GM19468 (cell line): ENCODE measurements around the gene ARHGEF7.

Source experiments
- ATAC-seq: cut with Tn5 transposase; IDR thresholded peaks from one replicate; pipeline ENCODE4 v1.9.1; 2021; ENCODE audit warnings: mild to moderate bottlenecking, moderate library complexity, moderate number of reproducible peaks; ENCODE audit not compliant: unreplicated experiment; ENCODE audit errors: extremely low read depth

Gene ARHGEF7

DNA sequence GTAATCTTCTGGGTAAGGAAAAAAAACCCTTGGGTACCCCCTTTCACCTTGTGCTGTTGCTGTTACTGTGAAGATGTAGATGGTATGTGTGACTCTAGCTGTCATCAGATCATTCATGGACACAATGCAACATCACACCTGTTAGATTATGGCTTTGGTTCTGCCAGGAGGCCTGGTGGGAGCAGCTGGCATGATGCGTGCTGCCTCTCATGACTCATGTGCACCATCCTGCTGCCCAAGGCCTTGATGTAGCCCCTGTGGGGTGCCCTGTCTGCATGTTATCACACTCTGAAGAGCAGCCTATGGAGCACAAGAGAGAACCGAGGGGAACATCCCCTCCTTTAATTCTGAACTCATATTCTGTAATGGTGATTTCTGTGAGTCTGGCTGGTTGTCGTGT lies 147.6 kb downstream of the ARHGEF7 start:
- no peak for ATAC-seq

DNA sequence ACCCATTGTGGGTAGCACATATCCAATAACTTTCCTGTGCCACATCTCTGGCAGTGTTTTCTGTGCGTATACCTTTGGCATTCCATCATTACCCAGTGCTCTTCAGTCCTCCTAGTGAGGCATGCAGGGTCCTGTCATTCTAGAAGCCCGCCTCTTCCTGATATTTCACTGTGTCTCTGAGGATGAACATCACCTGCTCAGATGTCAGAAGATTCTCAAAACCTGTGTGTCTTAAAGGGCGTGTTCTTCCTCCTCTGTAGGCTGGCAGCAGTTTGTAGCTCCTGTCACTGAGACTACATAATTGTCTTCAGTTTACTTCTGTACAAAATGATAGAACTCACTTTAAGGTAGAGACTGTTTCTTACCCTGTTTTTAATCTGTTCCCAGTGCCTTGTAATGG lies 148.5 kb downstream of the ARHGEF7 start:
- ATAC-seq: no peak

DNA sequence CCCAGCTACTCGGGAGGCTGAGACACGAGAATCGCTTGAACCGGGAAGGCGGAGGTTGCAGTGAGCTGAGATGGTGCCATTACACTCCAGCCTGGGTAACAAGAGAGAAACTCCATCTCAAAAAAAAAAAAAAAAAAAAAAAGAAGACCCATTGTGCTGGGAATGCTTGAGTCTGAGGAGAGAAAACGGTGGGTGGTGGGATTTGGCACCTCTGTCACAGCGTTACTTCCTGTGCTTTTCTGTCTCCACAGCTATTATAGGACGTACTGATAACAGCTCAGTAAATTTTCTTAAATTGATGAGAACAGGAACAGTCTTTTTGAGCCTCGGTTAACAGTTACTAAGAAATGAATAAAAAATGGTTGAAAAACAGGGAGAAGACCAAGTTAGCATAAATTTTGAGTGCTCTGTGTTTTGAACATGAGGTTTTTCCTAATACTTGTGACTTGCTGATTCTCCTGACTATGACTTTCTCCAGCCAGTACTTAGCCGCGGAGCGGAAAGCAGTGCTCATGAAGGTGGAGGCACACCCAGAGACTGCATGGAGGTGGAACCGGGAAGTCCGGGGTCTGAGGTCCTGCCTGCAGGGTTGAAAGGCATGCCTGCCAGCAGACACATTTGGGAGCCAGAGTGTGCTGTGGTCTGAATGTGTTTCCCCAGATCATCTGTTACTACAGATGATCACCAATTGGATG lies 150.0 kb downstream of the ARHGEF7 start:
- ATAC-seq: no peak

DNA sequence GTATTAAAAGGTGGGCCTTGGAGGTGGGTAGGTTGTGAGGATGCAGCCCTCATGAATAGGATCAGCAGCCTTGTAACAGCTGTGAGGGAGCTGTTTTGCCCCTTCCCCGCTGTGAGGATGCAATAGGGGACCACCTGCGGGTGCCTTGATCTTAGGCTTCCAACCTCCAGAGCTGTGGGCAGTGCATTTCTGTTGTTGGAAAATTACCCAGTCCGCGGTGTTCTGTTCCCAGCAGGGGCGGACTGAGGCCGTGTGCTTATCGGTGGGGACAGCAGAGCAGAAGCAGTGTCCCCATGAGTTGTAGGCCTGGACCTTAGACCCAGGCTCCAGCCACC lies 150.6 kb downstream of the ARHGEF7 start:
- no peak for ATAC-seq

DNA sequence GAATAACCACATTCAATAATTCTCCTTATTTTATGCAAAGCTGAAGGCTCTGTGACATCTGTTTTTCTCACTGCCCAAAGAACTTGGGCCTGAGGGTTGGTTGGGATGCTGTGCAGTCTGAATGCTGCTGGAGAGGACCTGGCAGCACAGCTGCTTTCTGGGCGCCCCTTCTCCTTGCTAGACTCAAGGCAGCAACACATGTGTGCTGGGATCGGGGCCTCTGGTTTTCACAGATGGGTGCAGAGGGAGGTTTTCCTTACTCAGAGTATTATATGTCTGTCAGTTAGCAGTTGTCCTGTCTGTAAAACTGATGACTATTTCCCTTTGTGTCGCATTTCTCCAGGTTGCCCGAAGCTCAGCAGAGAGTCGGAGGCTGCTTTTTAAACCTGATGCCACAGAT lies 152.1 kb downstream of the ARHGEF7 start:
- no peak for ATAC-seq

DNA sequence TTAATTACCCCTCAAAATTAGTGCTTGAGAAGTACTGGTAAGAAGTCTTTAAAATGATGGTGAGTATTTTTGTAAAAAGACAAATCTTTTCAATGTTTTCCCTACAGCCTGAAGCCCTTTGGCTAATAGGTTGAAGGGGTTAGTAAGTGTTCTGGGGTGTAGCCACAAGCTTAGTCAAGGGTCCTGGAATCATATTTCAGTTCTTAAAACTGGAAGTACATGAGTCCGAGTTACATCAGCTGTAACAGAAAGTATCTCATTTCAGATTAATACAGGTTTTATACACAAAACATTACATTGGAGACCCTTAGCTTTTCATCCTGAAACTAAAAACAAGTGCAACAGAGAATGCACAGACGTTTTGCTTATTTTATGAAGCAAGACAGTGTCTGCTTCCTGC lies 152.7 kb downstream of the ARHGEF7 start:
- ATAC-seq: no peak

DNA sequence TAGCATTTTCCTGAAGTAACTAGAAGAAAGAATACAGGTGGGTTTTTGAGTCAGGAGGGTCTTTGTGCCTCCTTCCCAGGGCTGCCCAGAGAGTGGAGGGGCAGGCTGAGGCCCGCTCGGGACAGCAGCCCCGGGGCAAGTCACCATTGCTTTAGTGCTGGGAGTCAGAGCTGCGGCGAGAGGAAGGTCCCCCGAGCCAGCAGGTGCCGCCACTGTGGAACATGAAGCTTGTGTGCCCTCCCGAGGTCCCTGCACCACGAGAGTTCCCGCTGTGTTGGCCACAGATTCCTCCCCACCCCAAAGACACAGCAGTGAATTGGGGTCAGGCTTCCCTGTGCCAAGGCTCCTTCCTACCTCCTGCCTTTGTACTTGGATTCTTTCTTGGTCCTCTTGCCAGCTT lies 154.4 kb downstream of the ARHGEF7 start:
- ATAC-seq: no peak

DNA sequence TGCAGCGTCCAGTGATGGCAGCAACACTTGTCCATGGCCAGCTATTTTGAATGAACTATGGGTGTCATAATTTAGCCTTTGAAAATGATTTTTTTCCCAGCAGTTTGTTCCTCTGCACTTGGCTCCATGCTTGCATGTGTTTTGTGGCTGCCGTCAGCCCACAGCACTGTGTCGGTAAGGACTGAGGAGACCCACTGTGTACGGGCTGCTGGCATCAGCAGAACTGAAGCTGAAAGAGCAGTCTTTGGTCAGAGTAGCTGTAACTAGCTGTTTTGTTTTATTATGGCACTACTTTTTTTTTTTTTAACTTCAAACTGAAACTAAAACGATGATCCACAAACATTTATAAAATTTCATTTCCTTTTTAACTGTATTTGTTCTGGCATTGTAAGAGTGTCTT lies 155.0 kb downstream of the ARHGEF7 start:
- ATAC-seq: no peak

DNA sequence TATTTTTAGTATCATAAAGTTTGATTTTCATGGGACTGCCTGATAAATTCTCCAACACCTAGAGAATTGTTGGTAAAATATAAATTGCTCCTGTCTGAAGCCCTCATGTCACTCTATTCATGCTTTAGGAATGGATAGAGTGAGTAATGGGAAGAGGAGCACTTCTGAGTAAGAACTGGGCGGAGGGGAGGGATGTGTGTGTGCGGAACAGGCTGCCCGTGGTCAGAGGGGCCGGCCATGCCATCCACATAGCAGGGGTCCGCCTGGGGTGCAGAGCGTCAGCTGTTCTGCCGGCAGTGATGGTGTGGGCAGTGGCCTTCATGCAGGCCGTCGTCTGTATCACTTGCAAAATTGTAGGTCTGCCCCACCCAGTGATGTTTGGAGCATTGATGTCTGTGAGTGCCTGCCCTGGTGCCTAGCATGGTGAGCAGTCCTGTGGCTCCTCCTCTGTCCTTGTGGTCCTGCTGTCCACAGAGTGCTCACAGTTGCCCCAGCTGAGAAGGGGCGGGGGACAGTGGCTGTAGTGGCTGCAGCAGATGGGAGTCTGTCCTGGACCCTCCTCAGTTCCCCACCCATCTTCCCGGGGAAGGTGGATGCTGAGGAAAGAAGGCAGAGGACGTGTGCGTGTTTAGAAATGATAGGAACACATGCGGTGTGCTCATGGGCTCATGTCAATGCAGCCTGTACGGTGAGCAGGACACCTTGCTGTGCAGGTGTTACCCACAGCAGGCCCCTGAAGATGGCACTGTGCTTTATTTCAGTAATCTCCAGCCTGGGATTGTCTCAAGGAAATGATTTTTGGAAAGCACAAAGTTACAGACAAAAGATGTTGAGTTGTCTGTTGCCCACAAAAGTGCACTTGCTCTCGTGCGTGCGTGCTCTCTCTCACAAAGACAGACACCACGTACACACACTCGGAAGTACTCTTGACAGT lies 155.9 kb downstream of the ARHGEF7 start:
- ATAC-seq: no peak

DNA sequence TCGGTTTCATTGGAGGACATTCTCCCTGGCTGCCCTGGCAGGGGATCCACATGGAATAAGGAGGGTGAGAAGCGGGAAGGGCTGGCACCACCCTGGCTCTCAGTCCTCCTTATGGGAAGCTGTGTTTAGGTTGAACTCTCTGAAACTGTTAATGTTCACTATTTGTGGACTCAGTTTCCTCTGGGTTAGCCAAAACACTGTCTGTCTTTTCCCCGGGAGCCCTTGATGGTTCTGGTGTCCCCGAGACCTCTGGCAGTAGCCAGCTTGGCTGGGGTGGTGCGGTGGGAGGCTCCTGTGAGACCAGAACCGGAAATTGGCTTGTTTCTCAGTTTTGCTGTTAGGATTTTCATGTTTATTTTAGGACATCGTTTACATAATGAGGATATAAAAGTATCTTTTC lies 157.0 kb downstream of the ARHGEF7 start:
- no peak for ATAC-seq

DNA sequence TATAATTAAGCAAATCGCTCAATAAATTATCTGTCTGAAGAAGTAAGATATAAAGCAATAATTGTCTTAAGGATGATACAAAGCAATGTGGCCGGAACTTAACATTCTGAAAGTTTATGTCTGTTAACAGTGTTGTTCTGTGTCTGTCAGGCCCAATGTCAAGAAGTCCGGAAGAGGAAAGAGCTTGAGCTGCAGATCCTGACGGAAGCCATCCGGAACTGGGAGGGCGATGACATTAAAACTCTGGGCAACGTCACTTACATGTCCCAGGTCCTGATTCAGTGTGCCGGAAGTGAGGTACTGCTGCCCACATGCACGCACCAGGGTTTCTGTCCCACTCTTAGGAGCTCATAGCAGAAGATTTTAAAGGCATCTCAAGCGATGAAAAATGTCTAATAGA lies 160.3 kb downstream of the ARHGEF7 start:
- no peak for ATAC-seq

DNA sequence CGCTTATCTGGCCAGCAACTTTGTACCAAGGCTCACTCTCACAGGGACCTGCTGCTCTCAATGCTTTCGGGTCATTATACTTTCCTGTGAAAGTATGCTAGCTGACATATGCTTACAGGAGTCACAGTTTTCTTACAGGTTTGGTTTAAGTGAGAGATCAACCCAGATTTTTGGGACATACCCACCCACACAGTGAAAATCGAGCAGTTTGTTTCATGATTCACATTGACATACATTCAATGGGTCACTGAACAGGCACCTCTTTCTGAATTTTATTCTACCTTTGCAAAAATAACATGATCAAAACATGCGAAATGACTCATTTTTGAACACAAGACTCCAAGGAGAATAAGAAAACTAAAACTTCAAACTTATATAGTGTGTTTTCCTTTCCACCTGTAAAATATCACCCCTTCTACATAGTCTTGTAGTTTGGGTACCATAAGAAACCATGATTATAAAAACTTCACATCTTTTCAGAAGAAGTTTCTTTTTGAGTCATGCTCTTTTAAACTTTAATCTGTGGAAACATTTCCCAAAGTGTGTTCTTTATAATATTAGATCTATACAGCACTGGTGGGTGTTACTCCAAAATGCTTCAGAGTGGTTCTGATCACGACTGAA lies 161.0 kb downstream of the ARHGEF7 start:
- no peak for ATAC-seq

DNA sequence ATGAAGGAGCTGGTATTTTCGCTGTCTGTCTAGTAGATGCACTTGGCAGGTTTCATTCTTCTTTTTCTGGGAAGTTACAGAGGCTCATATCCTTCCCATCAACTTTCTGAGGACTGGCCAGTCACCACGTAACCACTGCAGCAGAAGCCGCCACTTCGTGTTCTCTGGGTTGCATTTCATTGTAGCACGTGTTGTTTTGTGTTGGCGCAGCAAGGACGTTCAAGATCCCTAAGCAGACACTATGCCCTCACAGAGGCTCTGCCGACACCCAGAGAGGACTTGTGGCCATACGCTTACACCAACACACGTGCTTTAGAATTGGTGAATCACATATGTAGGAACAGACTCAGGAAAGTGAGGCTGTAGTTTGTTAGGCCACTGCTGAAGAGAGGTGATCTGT lies 163.1 kb downstream of the ARHGEF7 start:
- no peak for ATAC-seq

DNA sequence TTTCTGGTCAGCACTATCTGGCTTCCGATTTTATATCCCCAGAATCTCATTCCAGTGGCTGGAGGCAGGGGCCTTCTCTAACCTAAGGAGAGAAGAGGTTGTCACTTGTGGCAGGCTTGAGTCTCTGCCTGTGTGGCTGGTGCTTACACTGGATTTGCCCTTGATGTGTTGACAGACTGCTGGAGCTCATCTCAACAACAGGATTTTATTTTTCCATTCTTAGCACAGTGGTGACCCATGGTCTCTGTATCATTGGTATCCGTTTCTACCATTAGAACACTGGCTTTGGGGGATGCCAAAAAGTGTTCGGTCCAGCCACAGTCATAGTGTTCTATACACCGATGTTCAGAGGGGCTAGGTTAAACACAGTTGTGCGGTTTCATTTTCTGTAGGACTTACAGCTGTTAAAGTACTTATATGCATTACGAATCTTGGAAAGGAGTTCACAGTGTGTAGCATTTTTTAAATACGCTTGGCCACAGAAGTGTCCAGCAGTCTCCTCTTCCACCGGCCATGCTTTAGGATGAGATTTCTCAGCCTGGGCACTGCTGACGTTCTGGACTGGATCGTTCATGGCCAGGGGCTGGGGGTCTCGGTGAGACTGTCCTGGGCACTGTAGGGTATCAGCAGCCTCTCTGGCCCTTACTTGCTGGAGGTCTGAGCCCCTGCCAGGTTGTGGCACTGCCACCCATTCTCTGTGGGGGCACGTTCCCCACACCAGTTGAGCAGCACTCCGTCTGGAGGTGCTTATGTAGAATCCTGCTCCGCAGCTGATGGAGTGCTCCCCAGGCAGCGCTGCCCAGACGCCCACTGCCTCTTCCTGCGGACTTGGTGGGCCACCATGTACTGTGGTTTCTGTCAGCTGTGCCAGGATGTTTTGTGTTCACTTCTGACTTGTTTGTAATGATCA lies 163.9 kb downstream of the ARHGEF7 start:
- no peak for ATAC-seq

DNA sequence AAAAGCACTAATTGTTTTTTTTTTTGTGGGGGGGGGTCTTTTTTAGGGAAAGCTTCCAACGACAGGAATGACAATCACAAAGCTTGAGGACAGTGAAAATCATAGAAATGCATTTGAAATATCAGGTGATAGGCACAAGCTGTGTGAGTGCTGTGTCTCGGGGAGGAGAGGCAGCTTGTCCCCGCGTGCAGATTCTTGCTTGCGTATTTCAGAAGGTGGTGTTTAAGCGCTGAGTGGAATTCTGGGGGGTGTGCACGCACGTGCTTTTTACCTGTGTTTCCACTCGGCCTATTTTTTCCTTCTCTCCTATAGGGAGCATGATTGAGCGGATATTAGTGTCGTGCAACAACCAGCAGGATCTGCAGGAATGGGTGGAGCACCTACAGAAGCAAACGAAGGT lies 165.1 kb downstream of the ARHGEF7 start:
- ATAC-seq: no peak

DNA sequence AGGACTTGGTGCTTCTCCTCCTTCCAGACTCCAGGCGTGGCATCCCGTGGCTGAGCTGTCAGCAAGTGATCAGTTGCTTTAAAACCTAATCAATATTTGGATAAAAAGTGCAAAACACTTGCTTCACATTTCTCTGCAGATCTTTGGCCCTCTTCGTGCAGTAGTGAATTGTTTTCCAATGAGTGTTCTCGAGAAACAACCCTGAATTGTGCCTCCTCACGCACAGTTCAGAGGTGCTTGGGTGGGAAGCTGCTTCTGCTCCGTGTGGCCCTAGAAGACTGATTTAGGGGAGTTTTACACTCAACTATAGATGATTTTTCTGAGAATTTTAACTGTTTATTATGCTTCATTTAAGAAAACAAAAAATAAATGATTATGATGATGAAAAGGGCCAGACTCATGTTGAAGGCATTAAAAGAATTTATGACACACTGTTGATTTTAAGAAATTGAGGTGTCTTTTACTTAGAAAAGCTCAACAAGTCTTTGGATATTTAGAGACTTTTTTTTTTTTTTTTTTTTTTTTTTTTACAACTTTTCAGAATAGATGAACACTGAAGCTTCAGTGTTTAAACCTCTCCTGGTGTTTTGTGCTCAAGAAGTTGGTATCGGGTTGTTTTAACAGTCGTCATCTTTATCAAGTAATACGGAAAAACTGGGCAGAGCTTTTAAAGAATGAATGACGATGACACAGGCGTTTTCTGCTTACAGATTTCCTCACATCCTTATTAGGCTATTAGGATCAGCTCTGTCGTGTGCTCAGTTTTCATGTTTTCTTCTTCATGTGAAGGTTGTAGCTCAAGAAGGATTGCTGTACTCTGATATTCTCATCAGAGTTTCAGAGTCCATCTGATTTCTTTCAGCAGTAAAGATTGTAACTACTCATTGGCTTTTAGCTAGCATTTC lies 165.8 kb downstream of the ARHGEF7 start:
- ATAC-seq: no peak

DNA sequence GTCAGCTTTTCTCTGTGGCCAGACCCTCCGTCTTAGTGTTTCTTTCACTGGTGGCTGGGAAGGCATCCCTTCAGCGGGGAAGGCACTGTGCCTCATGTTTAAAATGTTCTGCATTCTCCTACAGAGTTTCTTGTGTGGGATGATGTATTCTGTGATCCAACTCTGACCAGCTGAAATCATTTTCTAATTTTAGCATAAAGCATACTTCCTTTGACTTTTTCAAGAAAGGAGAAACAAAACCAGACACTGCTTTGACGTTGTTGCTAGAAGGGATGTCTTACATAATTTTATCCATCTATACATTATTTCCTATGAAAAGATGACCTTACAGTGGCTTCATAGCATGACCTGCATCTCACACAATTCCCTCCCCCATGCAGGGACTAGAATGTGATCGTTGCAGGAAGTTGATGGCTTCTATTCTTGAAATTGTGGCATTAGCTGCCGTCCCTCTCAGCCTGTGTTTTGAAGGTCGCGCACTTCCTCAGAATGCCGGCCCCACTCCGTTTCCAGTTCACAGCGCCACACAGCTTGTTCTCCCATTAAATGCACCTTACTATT lies 166.7 kb downstream of the ARHGEF7 start:
- no peak for ATAC-seq

DNA sequence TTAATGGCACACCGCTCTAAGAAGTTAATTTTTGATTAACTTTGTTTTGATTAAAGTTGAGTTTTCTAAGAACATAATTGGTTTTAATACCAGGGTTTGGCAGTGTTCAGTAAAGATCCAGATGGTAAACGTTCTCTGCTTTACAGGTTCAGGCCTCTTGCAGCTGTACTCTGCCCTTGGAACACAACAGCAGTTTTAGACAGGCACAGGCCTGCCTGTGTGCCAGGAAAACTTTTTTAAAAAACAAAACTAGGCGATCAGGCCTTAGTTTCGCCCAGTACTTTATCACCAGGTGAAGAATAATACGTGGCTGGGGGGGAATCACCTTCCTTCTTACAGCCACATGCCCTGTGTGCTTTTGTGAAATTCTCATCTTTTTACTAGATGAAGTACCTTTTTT lies 167.3 kb downstream of the ARHGEF7 start:
- no peak for ATAC-seq

DNA sequence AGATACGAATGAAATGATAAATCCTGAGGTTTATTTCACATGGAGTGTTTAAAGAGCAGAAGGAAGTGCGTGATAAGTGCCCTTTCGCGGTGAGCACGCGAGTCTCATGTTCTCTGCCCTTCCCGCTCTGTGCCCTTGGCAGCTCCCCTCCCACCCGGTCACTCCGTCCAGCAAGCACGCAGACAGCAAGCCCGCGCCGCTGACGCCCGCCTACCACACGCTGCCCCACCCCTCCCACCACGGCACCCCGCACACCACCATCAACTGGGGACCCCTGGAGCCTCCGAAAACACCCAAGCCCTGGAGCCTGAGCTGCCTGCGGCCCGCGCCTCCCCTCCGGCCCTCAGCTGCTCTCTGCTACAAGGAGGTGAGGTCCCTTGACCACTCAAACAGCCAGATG lies 167.9 kb downstream of the ARHGEF7 start:
- no peak for ATAC-seq
